ENCODE data around the gene CTPS2.

GRCh38 chrX:16640823-16641222 is 71.6 kb downstream of the CTPS2 start:
- TF ChIP-seq CTCF (IDR thresholded peaks at IDR 0.05), result no peak
- no peak for TF ChIP-seq POLR2AphosphoS5 (IDR thresholded peaks at IDR 0.05; ENCODE audit: low read depth, low read length)
- TF ChIP-seq REST (IDR thresholded peaks at IDR 0.05; ENCODE audit: insufficient read depth in 1 of 2, low read depth in 2 of 2, low read length in 1 of 2), result no peak
- TF ChIP-seq TCF7L2 (IDR thresholded peaks at IDR 0.05; ENCODE audit: low read depth, low read length), result no peak
- no peak for TF ChIP-seq SIN3A (IDR thresholded peaks at IDR 0.05; ENCODE audit: borderline replicate concordance, insufficient read depth, low read depth, low read length)

Data from Panc1 (cell line).